K562 (cell line): ENCODE measurements around the gene CSMD2. TPM values are rescaled to one million over a fixed set of nuclear protein-coding genes. Genes with fewer than 3 reads are reported as not detected.
A peak's percentile ranks its signal among the peaks of the same experiment; 100 is the strongest.

Experiments used
- ATAC-seq: fragments of 200-7000 bp; cut with Tn5 transposase; 3 replicates; pipeline ENCODE4 v1.9.1; 2020; ENCODE audit warnings: moderate library complexity
- BruUV-seq: library from RNA; stranded (reverse); fragments of 400-500 nt; replicated peaks from 2 replicates; lab custom pipeline; 2021; lab: Mats Ljungman, UMichigan
- CTCF ChIA-PET: fragments of 300-600 bp; formaldehyde crosslinking; extraction: SDS; loops from one replicate; lab custom pipeline; 2021; ENCODE audit warnings: low intra/inter-chr PET ratio; lab: Yijun Ruan, JAX
- POLR2A ChIA-PET: fragments of 300-600, 350-650 bp; sonication (Branson Sonifier 250); formaldehyde crosslinking; extraction: SDS; loops from one replicate; lab custom pipeline; 2021; ENCODE audit warnings: antibody characterized with exemption, inconsistent platforms; lab: Yijun Ruan, JAX
- DNase-seq, 4 experiments: peaks; one replicate each; pipeline versions ENCODE4 v3.0.0 to v3.0.0-alpha.2; 2011 to 2018; ENCODE audit warnings: low spot score in 3 of 4, mixed read lengths in 3 of 4; ENCODE audit errors: extremely low read depth in 1 of 4
- FAIRE-seq: peaks from 2 replicates; lab custom pipeline; 2011; peaks lifted over from hg19 to GRCh38; lab: Jason Lieb, UNC
- H2AFZ ChIP-seq: 2 replicates; pipeline ENCODE4 v1.6.0; 2011; ENCODE audit warnings: low read depth, low read length, control low read depth, inconsistent platforms
- H3K27ac ChIP-seq: fragments of 200-600 bp; 3 replicates; pipeline ENCODE4 v1.8.0; 2011; ENCODE audit warnings: low read depth, mild to moderate bottlenecking, control low read depth, inconsistent platforms, low read length, moderate library complexity, mixed read lengths; ENCODE audit errors: extremely low read depth
- H3K27me3 ChIP-seq, 2 experiments: fragments of 300-600 bp in 1 of 2; 2 replicates in 1 of 2; 3 replicates in 1 of 2; pipeline versions ENCODE4 v1.6.0 to v1.8.0; 2011; ENCODE audit warnings: inconsistent platforms in 2 of 2, low read length in 2 of 2, mild to moderate bottlenecking in 1 of 2, mixed read lengths in 1 of 2, moderate library complexity in 1 of 2; ENCODE audit not compliant: control insufficient read depth in 2 of 2, insufficient read depth in 2 of 2
- H3K36me3 ChIP-seq: fragments of 300-600 bp; 3 replicates; pipeline ENCODE4 v1.8.0; 2011; ENCODE audit warnings: mild to moderate bottlenecking, low read length, inconsistent platforms; ENCODE audit not compliant: control insufficient read depth, insufficient read depth
- H3K4me1 ChIP-seq, 2 experiments: fragments of 200-600 bp in 1 of 2; replicated peaks in 1 of 2; 2 replicates in 1 of 2; 3 replicates in 1 of 2; pipeline versions ENCODE4 v1.5.1 to v1.8.0; 2011; ENCODE audit warnings: inconsistent platforms in 2 of 2, low read length in 2 of 2, mild to moderate bottlenecking in 1 of 2, mixed read lengths in 1 of 2, moderate library complexity in 1 of 2; ENCODE audit not compliant: control insufficient read depth in 2 of 2, insufficient read depth in 2 of 2
- H3K4me2 ChIP-seq: 2 replicates; pipeline ENCODE4 v1.6.1; 2011; ENCODE audit warnings: low read length, control low read depth, inconsistent platforms, mixed read lengths; ENCODE audit not compliant: insufficient read depth
- H3K4me3 ChIP-seq: fragments of 200-600 bp; sonication (generic), shearing (Covaris generic); 2 replicates; pipeline ENCODE4 v1.5.1; 2016; ENCODE audit warnings: control low read depth, inconsistent platforms
- H3K79me2 ChIP-seq: fragments of 200-600 bp; 3 replicates; pipeline ENCODE4 v1.8.0; 2011; ENCODE audit warnings: low read length, inconsistent platforms; ENCODE audit not compliant: control insufficient read depth, insufficient read depth
- H3K9ac ChIP-seq, 2 experiments: 2 replicates each; pipeline versions ENCODE4 v1.6.0 to v1.6.1; 2011; ENCODE audit warnings: low read depth in 2 of 2, low read length in 2 of 2, control low read depth in 1 of 2, inconsistent platforms in 1 of 2, mild to moderate bottlenecking in 1 of 2, mixed read lengths in 1 of 2; ENCODE audit not compliant: insufficient read depth in 1 of 2
- H3K9me1 ChIP-seq: one replicate; pipeline ENCODE4 v1.6.0; 2011; ENCODE audit warnings: inconsistent platforms, mild to moderate bottlenecking, low read length, moderate library complexity; ENCODE audit not compliant: control insufficient read depth, insufficient read depth
- H3K9me3 ChIP-seq: replicated peaks from 2 replicates; pipeline ENCODE4 v1.5.1; 2011; ENCODE audit warnings: low read depth, low read length, inconsistent platforms; ENCODE audit not compliant: control insufficient read depth, insufficient read depth
- H4K20me1 ChIP-seq: replicated peaks from 2 replicates; pipeline ENCODE4 v1.6.1; 2011; ENCODE audit warnings: low read length, inconsistent platforms, mixed read lengths; ENCODE audit not compliant: control insufficient read depth, insufficient read depth
- E2F3 ChIP-seq: fragments of 250-450 bp; sonication (Bioruptor Pico); IDR thresholded peaks from 2 replicates; pipeline ENCODE4 v1.4.0; 2020; ENCODE audit warnings: mild to moderate bottlenecking
- KDM4B ChIP-seq, 2 experiments: fragments of 450-650 bp in 1 of 2; sonication (generic) in 1 of 2; IDR thresholded peaks; 2 replicates each; pipeline ENCODE4 v1.6.1; 2016 to 2017; ENCODE audit warnings: borderline replicate concordance in 2 of 2, antibody characterized with exemption in 1 of 2, low read depth in 1 of 2, mild to moderate bottlenecking in 1 of 2
- MED1 ChIP-seq: sonication (generic); formaldehyde crosslinking; IDR thresholded peaks from 2 replicates; pipeline ENCODE4 v1.8.1; 2023; ENCODE audit warnings: missing genetic modification reagents, borderline replicate concordance
- PHTF2 ChIP-seq: fragments of 250-450 bp; sonication (Bioruptor Pico); IDR thresholded peaks from 2 replicates; pipeline ENCODE4 v1.5.0; 2021; ENCODE audit warnings: mild to moderate bottlenecking
- USF2 ChIP-seq: sonication (generic); formaldehyde crosslinking; IDR thresholded peaks from 2 replicates; pipeline ENCODE4 v1.5.0; 2020; ENCODE audit warnings: missing genetic modification reagents
- ZFP36 ChIP-seq: fragments of 150-350 bp; IDR thresholded peaks from 2 replicates; pipeline ENCODE4 v1.6.1; 2018; ENCODE audit warnings: low read length, low read depth; ENCODE audit not compliant: partially characterized antibody
- WGBS: fragments of 100-300 bp; shearing (Covaris generic); methylation state at CpG from one replicate; pipeline ENCODE4 v1.1.6; 2016; ENCODE audit warnings: low coverage, mixed read lengths; ENCODE audit not compliant: insufficient coverage; ENCODE audit errors: missing lambda C conversion rate; 5-methylcytosine and 5-hydroxymethylcytosine counted together
- in situ Hi-C: fragments of 300-500 bp; cut with MboI; formaldehyde crosslinking; loops from 4 replicates; pipeline ENCODE4 v1.15.0; 2018; ENCODE audit warnings: inconsistent platforms, mixed read lengths
- intact Hi-C: fragments of 100-400 bp; cut with micrococcal nuclease; formaldehyde crosslinking; loops from 2 replicates; pipeline ENCODE4 v1.14.2; 2022
- polyA plus RNA-seq, 8 experiments: library from polyadenylated mRNA; depleted of rRNA in 4 of 8; stranded (reverse) in 5 of 8; unstranded in 3 of 8; fragments of >200 nt; fragmentation: Nextera tagmentation in 2 of 8; fragmentation: Illumina TruSeq in 1 of 8; extraction: Ambion mirVana in 2 of 8; extraction: Trizol in 1 of 8; gene quantifications; 2 replicates each; pipeline versions ENCODE4 v1.2.1 to v1.2.3, GENCODE V29; 2011 to 2014; ENCODE audit warnings: inconsistent platforms in 1 of 8, missing spikeins in 1 of 8
- total RNA-seq, 7 experiments: library from RNA; depleted of rRNA in 6 of 7; stranded (reverse); fragments of >200 nt in 6 of 7; fragmentation: Illumina TruSeq in 2 of 7; extraction: Trizol in 2 of 7; gene quantifications; 2 replicates each; pipeline versions ENCODE4 v1.2.1 to v1.2.3, GENCODE V29; 2011 to 2021; ENCODE audit warnings: low replicate concordance in 1 of 7
- TF ChIP-seq, protein P1 (sequence below): sonication (generic); formaldehyde crosslinking; IDR thresholded peaks from 2 replicates; pipeline ENCODE4 v1.8.0; 2022; ENCODE audit warnings: missing genetic modification reagents, mild to moderate bottlenecking, borderline replicate concordance

CSMD2 gene
- total and polyA plus RNA-seq, 9 of the 15 experiments (the other 6 are each of a cell fraction or from before 2014, with no cell fraction given): not detected

- Histone ChIP-seq H3K4me2 (no peak overlapping the region), H3K36me3 (no peaks in the 10 kb centered on the region), H2AFZ (peak overlapping the region; percentile 69; the same call in 1 of the 2 replicates), H3K4me1 (peaks cover 0 to 10% of the 10 kb centered on the region in 2 experiments; a peak in 1 of 5 replicates), H3K27me3 (peaks cover 4 to 35% of the 10 kb centered on the region in 2 experiments; a peak in 2 of 5 replicates), H4K20me1 (peaks cover 7% of the 10 kb centered on the region; the same call in 1 of the 2 replicates), H3K79me2 (no peaks in the 10 kb centered on the region), H3K4me3 (no peak overlapping the region), H3K9ac (no peak overlapping the region; a peak in 1 of 4 replicates), H3K27ac (no peak overlapping the region), H3K9me1 (peaks cover 5% of the 10 kb centered on the region), H3K9me3 (no peaks in the 10 kb centered on the region)
- no peak for TF ChIP-seq E2F3 (CRISPR knock-in tag)
- TF ChIP-seq MED1 (CRISPR knock-in tag): 0 out of 2 replicates have a peak, but pooled peaks have one; percentile 3
- no peak for TF ChIP-seq PHTF2 (CRISPR knock-in tag)
- TF ChIP-seq, protein P1, sequence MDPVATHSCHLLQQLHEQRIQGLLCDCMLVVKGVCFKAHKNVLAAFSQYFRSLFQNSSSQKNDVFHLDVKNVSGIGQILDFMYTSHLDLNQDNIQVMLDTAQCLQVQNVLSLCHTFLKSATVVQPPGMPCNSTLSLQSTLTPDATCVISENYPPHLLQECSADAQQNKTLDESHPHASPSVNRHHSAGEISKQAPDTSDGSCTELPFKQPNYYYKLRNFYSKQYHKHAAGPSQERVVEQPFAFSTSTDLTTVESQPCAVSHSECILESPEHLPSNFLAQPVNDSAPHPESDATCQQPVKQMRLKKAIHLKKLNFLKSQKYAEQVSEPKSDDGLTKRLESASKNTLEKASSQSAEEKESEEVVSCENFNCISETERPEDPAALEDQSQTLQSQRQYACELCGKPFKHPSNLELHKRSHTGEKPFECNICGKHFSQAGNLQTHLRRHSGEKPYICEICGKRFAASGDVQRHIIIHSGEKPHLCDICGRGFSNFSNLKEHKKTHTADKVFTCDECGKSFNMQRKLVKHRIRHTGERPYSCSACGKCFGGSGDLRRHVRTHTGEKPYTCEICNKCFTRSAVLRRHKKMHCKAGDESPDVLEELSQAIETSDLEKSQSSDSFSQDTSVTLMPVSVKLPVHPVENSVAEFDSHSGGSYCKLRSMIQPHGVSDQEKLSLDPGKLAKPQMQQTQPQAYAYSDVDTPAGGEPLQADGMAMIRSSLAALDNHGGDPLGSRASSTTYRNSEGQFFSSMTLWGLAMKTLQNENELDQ: no peak
- no peak for TF ChIP-seq KDM4B (IDR thresholded peaks at IDR 0.05; ENCODE audit: borderline replicate concordance in 2 of 2, low read depth in 1 of 2)
- 0 out of 2 replicates have a peak, but pooled peaks have one; percentile 19 for TF ChIP-seq USF2 (CRISPR knock-in tag)
- TF ChIP-seq ZFP36: no peak
- CTCF ChIA-PET: interaction anchor here (1.0 kb wide), 1 partner anchor 9 kb away, joined by 3 read pairs; no protein-coding TSS in a partner anchor
- in situ Hi-C loops (loop anchor here (25.0 kb wide), 1 partner anchor 737 kb away; the partner anchor contains the start of gene HPCA), intact Hi-C loops (no loop called here)
- no peak for FAIRE-seq
- 14% methylated on average over 25 of the region's 25 CpGs for WGBS
- POLR2A ChIA-PET: interaction anchor here (1.6 kb wide), 1 partner anchor 12 kb away, joined by 6 read pairs; no protein-coding TSS in a partner anchor
- ATAC-seq: peak; percentile 68; the same call in 2 of the 3 replicates
- DNase-seq: peak in 1 of 4 experiments; percentile 24
- BruUV-seq: no TSS peak
Measured at GRCh38 chr1:33624261-33624990, 540.6 kb downstream of the CSMD2 start.
